GM19099 (cell line): ENCODE data around the gene EGF.

Experiments used
- POLR2A ChIP-seq: IDR thresholded peaks from 3 replicates; pipeline ENCODE4 v1.6.1; 2011; ENCODE audit warnings: low read depth; ENCODE audit not compliant: insufficient read length; ENCODE audit errors: extremely low read depth

EGF gene

GRCh38 chr4:109912706-109913595 is at the start of gene EGF:
TSS of gene EGF (plus strand) at chr4:109912883. CDS start at chr4:109913336, 453 bp downstream.
- TF ChIP-seq POLR2A = no peak

GRCh38 chr4:109864134-109864533 is 48.5 kb upstream of the EGF start:
- no peak for TF ChIP-seq POLR2A

- no peak for TF ChIP-seq POLR2A
These were observed 42.6 kb upstream of the EGF start for GRCh38 chr4:109870061-109870460.

GRCh38 chr4:109872065-109872464 is 40.6 kb upstream of the EGF start:
- no peak for TF ChIP-seq POLR2A

- TF ChIP-seq POLR2A = no peak
These were observed 39.6 kb upstream of the EGF start for GRCh38 chr4:109872950-109873656.

- TF ChIP-seq POLR2A = no peak
These were observed 38.7 kb upstream of the EGF start for GRCh38 chr4:109873791-109874514.

GRCh38 chr4:109875106-109875505 is 37.6 kb upstream of the EGF start:
- TF ChIP-seq POLR2A = no peak

- TF ChIP-seq POLR2A = no peak
These were observed 35.9 kb upstream of the EGF start for GRCh38 chr4:109876634-109877265.

GRCh38 chr4:109877400-109877799 is 35.3 kb upstream of the EGF start:
- TF ChIP-seq POLR2A = no peak

- no peak for TF ChIP-seq POLR2A
These were observed 34.3 kb upstream of the EGF start for GRCh38 chr4:109878355-109878754.

GRCh38 chr4:109879081-109879480 is 33.6 kb upstream of the EGF start:
- no peak for TF ChIP-seq POLR2A

GRCh38 chr4:109879636-109880314 is 32.9 kb upstream of the EGF start:
- no peak for TF ChIP-seq POLR2A

- no peak for TF ChIP-seq POLR2A
These were observed 26.4 kb upstream of the EGF start for GRCh38 chr4:109886303-109886702.

GRCh38 chr4:109887071-109887470 is 25.6 kb upstream of the EGF start:
- TF ChIP-seq POLR2A = no peak
